H1 (cell line): Measurements from ENCODE around the gene ANXA2R. TPM values are rescaled to one million over a fixed set of nuclear protein-coding genes. Genes with fewer than 3 reads are reported as not detected.

ENCODE experiments used
- BACH1 ChIP-seq: IDR thresholded peaks from 2 replicates; pipeline ENCODE4 v1.6.1; 2012; ENCODE audit warnings: low read length, improper control_type of control experiment
- CBX8 ChIP-seq: fragments of 300-800, 300-1000 bp; sonication (generic); IDR thresholded peaks from 2 replicates; pipeline ENCODE4 v1.7.1; 2016; ENCODE audit warnings: low read depth, low read length, borderline replicate concordance
- CEBPB ChIP-seq: IDR thresholded peaks from 2 replicates; pipeline ENCODE4 v1.6.1; 2012; ENCODE audit warnings: low read depth, low read length
- CHD1 ChIP-seq: IDR thresholded peaks from 2 replicates; pipeline ENCODE4 v1.6.1; 2012; ENCODE audit warnings: low read depth, low read length, improper control_type of control experiment
- JUND ChIP-seq: IDR thresholded peaks from 2 replicates; pipeline ENCODE4 v1.6.1; 2011; ENCODE audit warnings: mild to moderate bottlenecking, improper control_type of control experiment, low read length
- POLR2AphosphoS5 ChIP-seq: IDR thresholded peaks from 2 replicates; pipeline ENCODE4 v1.6.1; 2011; ENCODE audit warnings: low read depth, low read length
- RNF2 ChIP-seq: fragments of 200-900, 300-1000 bp; sonication (generic); IDR thresholded peaks from 2 replicates; pipeline ENCODE4 v1.7.1; 2016; ENCODE audit warnings: borderline replicate concordance, low read depth, mild to moderate bottlenecking, antibody characterized with exemption, low read length; ENCODE audit not compliant: poor library complexity, severe bottlenecking; ENCODE audit errors: missing control alignments
- RXRA ChIP-seq: IDR thresholded peaks from 2 replicates; pipeline ENCODE4 v1.6.1; 2011; ENCODE audit warnings: low read depth, mild to moderate bottlenecking, low read length, moderate library complexity; ENCODE audit not compliant: insufficient read depth
- TCF12 ChIP-seq: IDR thresholded peaks from 2 replicates; pipeline ENCODE4 v1.6.1; 2011; ENCODE audit warnings: low read depth, mild to moderate bottlenecking, low read length
- YY1 ChIP-seq: IDR thresholded peaks from 2 replicates; pipeline ENCODE4 v1.6.1; 2011; ENCODE audit warnings: low read depth, mild to moderate bottlenecking, low read length
- polyA plus RNA-seq, 7 experiments: library from polyadenylated mRNA; depleted of rRNA in 3 of 7; stranded (reverse) in 5 of 7; unstranded in 2 of 7; fragments of >200 nt in 5 of 7; fragments of 200-250 nt in 2 of 7; gene quantifications; 1 replicate in 5 of 7; 2 replicates in 1 of 7; 4 replicates in 1 of 7; pipeline versions ENCODE4 v1.2.1 to v1.2.3, GENCODE V29; 2011 to 2013; ENCODE audit warnings: missing spikeins in 2 of 7, mixed read lengths in 2 of 7
- total RNA-seq: library from RNA; stranded (reverse); fragmentation: NEBNext Ultra II Directional; extraction: Animal tissue kit (Norgen Biotek cat#: 25700); gene quantifications from 2 replicates; pipeline ENCODE4 v1.2.1, GENCODE V29; 2021
- TF ChIP-seq, protein P1 (sequence below): fragments of 300-600 bp; sonication (generic); IDR thresholded peaks from 2 replicates; pipeline ENCODE4 v1.7.1; 2012; ENCODE audit warnings: low read length, moderate library complexity, mild to moderate bottlenecking, inconsistent platforms; ENCODE audit not compliant: insufficient replicate concordance

The ANXA2R gene
- total and polyA plus RNA-seq, 2 of the 8 experiments (the other 6 are each of a cell fraction or from before 2014, with no cell fraction given): 0.08 to 0.17 TPM

GRCh38 chr5:43019614-43020398, 20.3 kb downstream of the ANXA2R start (continued):
- TF ChIP-seq POLR2AphosphoS5 (no peak), CEBPB (no peak), BACH1 (no peak), TCF12 (peak; percentile 64; the same call in 1 of the 2 replicates), CBX8 (peak; percentile 53; the same call in 1 of the 2 replicates), JUND (no peak), YY1 (no peak), CHD1 (no peak), RNF2 (peak; percentile 96), RXRA (no peak)
- TF ChIP-seq, protein P1, sequence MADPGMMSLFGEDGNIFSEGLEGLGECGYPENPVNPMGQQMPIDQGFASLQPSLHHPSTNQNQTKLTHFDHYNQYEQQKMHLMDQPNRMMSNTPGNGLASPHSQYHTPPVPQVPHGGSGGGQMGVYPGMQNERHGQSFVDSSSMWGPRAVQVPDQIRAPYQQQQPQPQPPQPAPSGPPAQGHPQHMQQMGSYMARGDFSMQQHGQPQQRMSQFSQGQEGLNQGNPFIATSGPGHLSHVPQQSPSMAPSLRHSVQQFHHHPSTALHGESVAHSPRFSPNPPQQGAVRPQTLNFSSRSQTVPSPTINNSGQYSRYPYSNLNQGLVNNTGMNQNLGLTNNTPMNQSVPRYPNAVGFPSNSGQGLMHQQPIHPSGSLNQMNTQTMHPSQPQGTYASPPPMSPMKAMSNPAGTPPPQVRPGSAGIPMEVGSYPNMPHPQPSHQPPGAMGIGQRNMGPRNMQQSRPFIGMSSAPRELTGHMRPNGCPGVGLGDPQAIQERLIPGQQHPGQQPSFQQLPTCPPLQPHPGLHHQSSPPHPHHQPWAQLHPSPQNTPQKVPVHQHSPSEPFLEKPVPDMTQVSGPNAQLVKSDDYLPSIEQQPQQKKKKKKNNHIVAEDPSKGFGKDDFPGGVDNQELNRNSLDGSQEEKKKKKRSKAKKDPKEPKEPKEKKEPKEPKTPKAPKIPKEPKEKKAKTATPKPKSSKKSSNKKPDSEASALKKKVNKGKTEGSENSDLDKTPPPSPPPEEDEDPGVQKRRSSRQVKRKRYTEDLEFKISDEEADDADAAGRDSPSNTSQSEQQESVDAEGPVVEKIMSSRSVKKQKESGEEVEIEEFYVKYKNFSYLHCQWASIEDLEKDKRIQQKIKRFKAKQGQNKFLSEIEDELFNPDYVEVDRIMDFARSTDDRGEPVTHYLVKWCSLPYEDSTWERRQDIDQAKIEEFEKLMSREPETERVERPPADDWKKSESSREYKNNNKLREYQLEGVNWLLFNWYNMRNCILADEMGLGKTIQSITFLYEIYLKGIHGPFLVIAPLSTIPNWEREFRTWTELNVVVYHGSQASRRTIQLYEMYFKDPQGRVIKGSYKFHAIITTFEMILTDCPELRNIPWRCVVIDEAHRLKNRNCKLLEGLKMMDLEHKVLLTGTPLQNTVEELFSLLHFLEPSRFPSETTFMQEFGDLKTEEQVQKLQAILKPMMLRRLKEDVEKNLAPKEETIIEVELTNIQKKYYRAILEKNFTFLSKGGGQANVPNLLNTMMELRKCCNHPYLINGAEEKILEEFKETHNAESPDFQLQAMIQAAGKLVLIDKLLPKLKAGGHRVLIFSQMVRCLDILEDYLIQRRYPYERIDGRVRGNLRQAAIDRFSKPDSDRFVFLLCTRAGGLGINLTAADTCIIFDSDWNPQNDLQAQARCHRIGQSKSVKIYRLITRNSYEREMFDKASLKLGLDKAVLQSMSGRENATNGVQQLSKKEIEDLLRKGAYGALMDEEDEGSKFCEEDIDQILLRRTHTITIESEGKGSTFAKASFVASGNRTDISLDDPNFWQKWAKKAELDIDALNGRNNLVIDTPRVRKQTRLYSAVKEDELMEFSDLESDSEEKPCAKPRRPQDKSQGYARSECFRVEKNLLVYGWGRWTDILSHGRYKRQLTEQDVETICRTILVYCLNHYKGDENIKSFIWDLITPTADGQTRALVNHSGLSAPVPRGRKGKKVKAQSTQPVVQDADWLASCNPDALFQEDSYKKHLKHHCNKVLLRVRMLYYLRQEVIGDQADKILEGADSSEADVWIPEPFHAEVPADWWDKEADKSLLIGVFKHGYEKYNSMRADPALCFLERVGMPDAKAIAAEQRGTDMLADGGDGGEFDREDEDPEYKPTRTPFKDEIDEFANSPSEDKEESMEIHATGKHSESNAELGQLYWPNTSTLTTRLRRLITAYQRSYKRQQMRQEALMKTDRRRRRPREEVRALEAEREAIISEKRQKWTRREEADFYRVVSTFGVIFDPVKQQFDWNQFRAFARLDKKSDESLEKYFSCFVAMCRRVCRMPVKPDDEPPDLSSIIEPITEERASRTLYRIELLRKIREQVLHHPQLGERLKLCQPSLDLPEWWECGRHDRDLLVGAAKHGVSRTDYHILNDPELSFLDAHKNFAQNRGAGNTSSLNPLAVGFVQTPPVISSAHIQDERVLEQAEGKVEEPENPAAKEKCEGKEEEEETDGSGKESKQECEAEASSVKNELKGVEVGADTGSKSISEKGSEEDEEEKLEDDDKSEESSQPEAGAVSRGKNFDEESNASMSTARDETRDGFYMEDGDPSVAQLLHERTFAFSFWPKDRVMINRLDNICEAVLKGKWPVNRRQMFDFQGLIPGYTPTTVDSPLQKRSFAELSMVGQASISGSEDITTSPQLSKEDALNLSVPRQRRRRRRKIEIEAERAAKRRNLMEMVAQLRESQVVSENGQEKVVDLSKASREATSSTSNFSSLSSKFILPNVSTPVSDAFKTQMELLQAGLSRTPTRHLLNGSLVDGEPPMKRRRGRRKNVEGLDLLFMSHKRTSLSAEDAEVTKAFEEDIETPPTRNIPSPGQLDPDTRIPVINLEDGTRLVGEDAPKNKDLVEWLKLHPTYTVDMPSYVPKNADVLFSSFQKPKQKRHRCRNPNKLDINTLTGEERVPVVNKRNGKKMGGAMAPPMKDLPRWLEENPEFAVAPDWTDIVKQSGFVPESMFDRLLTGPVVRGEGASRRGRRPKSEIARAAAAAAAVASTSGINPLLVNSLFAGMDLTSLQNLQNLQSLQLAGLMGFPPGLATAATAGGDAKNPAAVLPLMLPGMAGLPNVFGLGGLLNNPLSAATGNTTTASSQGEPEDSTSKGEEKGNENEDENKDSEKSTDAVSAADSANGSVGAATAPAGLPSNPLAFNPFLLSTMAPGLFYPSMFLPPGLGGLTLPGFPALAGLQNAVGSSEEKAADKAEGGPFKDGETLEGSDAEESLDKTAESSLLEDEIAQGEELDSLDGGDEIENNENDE: no peak
